Measurements from ENCODE around the gene NINJ1. TPM values are rescaled to one million over a fixed set of nuclear protein-coding genes. Genes with fewer than 3 reads are reported as not detected.

The NINJ1 gene
- total and polyA plus RNA-seq, 2 of the 4 experiments (the other 2 are of a cell fraction) = 21.9 to 38.8 TPM

DNA sequence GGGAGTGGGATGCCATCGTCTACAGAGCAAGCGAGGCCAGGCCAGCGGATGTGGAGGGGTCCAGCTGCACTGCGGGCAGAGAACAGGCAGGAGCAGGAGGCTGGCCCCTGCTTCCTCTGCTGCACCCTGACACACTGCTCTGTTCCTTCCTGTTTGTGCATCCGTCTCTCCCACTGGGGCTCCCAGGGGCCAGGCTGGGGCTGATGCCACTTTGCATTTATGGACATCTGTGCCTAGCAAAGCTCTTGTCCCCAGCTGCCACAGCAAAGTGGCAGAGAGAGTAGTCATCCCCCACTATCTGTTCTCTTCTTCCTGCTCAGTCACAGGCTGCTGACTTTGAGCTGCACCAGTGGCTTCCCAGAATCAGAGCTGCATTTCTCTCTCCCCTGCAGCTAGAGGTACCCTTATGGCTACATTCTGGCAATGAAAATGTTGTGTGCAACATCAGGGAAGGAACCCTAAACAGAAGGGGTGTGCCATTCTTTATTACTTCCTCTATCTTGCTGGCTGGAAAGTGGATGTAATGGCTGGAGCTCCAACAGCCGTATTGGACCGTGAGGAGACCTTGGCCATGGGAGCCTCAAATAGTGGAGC, 4.2 kb upstream of the NINJ1 start:
- no peak overlapping the region for H4K5ac ChIP-seq (ENCODE audit: low read depth, low read length)
- no peak for ATAC-seq (ENCODE audit: low read depth)
- H3K4me3 ChIP-seq (ENCODE audit: insufficient read depth, low read depth, low read length) = no peak overlapping the region
- intact Hi-C loops (cut with micrococcal nuclease) (loop anchor here (10.0 kb wide), 1 partner anchor 317 kb away; the partner anchor contains the start of genes FAM120A and FAM120AOS), in situ Hi-C loops (cut with MboI; ENCODE audit: low sequenced_read_pairs) (no loop called here), dilution Hi-C loops (cut with HindIII; ENCODE audit: low sequenced_read_pairs, unreplicated experiment) (no loop called here)
- H3K18ac ChIP-seq (ENCODE audit: low read depth, low read length) = no peak overlapping the region
- H2BK120ac ChIP-seq (ENCODE audit: low read depth, low read length) = no peak overlapping the region
- no peak overlapping the region for H2BK20ac ChIP-seq (ENCODE audit: low read depth, low read length)
- H3K14ac ChIP-seq (replicated peaks; ENCODE audit: low read depth, low read length) = no peak overlapping the region
- H2BK5ac ChIP-seq (ENCODE audit: low read depth, low read length, poor library complexity, severe bottlenecking) = no peak overlapping the region
- no peak overlapping the region for H3K56ac ChIP-seq (ENCODE audit: extremely low read depth, insufficient read depth, low read length)
- no peak overlapping the region for H2AFZ ChIP-seq (replicated peaks; ENCODE audit: low read length, poor library complexity)
- 0 out of 2 replicates have a peak overlapping the region, but pooled peaks have one; percentile 33 for H2AK5ac ChIP-seq (ENCODE audit: low read depth, low read length)
- ChIA-PET CTCF (no interaction called here), POLR2A (ENCODE audit: unreplicated experiment) (no interaction called here)
- TF ChIP-seq SMC3 (IDR thresholded peaks at IDR 0.05; ENCODE audit: low read depth, low read length) (no peak), MAZ (IDR thresholded peaks at IDR 0.05; ENCODE audit: borderline replicate concordance, low read depth, low read length) (no peak), NFE2L2 (IDR thresholded peaks at IDR 0.05; ENCODE audit: low read depth, low read length) (no peak)
- H4K20me1 ChIP-seq (ENCODE audit: insufficient read depth, low read length) = no peaks in the 10 kb centered on the region
- H3K4me2 ChIP-seq (ENCODE audit: low read depth, low read length) = no peak overlapping the region
- H2AK9ac ChIP-seq (replicated peaks; ENCODE audit: low read depth, low read length, poor library complexity) = no peak overlapping the region
- H3K9me1 ChIP-seq (ENCODE audit: insufficient read depth, low read length) = no peaks in the 10 kb centered on the region; the same call in 1 of the 2 replicates
- H4K91ac ChIP-seq (ENCODE audit: insufficient read depth, low read depth, low read length) = no peak overlapping the region
- no peak overlapping the region for H3K4ac ChIP-seq (ENCODE audit: low read depth, low read length)
- 100% methylated on average over 2 of the region's 7 CpGs; no CpG with 5 or more reads in 1 of the 2 experiments for WGBS, 2 experiments (ENCODE audit: extremely low coverage in 2 of 2, insufficient read length in 1 of 2)
- H2BK15ac ChIP-seq (ENCODE audit: low read depth, low read length) = no peak overlapping the region
- no peak for DNase-seq
- H3K9ac ChIP-seq (ENCODE audit: low read depth, low read length) = no peak overlapping the region
- no peaks in the 10 kb centered on the region for H3K36me3 ChIP-seq (ENCODE audit: control insufficient read depth, insufficient read depth, low read length)
- no peaks in the 10 kb centered on the region for H3K27me3 ChIP-seq (ENCODE audit: control insufficient read depth, insufficient read depth, low read length)
- H3K9me3 ChIP-seq (ENCODE audit: control insufficient read depth, insufficient read depth, low read length) = 0 out of 2 replicates have a peak, but pooled peaks cover 3% of the 10 kb centered on the region
- H4K8ac ChIP-seq (ENCODE audit: low read depth in 2 of 2, low read length in 2 of 2) = no peak overlapping the region
- H3K4me1 ChIP-seq (ENCODE audit: control insufficient read depth, insufficient read depth, low read length) = peaks cover 14% of the 10 kb centered on the region
- no peak overlapping the region for H3K23ac ChIP-seq (ENCODE audit: low read depth, low read length)
- H3K79me1 ChIP-seq (ENCODE audit: low read depth in 1 of 2, low read length in 2 of 2) = 0 out of 4 replicates have a peak, but pooled peaks cover 0 to under 1% of the 10 kb centered on the region in 2 experiments
- H3K27ac ChIP-seq (ENCODE audit: insufficient read depth, low read length) = no peak overlapping the region
- no TSS peak for BruUV-seq (replicated peaks)
